NOMO-1 (cell line): ENCODE data around the gene EGFL6.
A peak's percentile ranks its signal among the peaks of the same experiment; 100 is the strongest.

Experiments
- DNase-seq, 2 experiments: peaks; one replicate each; lab custom pipeline; 2025; ENCODE audit not compliant: unreplicated experiment in 2 of 2; lab: John Stamatoyannopoulos, UW

EGFL6 gene

GRCh38 chrX:13569479-13570260 is at the start of gene EGFL6:
Gene EGFL6 (plus strand): TSS chrX:13569601. CDS start chrX:13569862, 261 bp downstream.
- no peak for DNase-seq

- DNase-seq: no peak
Observed at GRCh38 chrX:13520351-13520750, 49.0 kb upstream of the EGFL6 start.

DNA sequence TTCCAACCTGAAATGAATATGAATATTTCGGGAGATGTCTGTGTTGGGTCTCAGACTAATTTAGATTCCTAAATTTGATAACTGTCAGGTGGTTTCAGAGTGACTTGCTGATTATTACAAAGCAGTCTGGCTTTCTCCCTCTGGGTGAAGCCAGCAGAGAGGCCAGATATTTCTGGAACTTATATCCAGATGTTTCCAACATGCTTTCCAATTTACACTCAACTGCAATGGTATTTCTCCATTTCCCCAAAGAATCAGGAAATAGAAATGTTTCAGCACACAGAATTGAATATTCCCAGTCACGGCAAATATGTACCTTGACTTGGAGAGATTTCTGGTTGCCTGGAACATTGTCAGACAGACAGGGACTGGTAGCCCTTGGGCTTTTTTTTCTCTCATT is 48.5 kb upstream of the EGFL6 start:
- no peak for DNase-seq

DNA sequence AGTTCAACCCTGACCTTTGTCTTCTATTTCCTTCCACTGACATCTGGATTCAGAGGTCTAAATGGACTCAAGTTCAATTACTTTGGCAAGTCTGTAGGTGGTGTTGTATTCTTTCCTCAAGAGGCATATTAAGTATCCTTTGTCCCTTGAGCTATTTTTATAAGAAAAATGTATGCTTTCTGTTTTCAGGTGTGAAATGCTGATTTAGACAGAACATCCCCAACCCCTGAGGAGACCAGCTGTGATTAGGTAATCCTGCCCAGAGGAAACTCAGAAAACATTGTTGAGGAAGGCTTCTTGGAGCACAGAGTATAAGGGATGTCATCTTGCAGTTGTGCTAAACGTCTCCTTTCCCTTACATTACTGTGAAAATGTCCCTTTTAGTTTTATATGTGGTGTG is 46.6 kb upstream of the EGFL6 start:
- no peak for DNase-seq

DNA sequence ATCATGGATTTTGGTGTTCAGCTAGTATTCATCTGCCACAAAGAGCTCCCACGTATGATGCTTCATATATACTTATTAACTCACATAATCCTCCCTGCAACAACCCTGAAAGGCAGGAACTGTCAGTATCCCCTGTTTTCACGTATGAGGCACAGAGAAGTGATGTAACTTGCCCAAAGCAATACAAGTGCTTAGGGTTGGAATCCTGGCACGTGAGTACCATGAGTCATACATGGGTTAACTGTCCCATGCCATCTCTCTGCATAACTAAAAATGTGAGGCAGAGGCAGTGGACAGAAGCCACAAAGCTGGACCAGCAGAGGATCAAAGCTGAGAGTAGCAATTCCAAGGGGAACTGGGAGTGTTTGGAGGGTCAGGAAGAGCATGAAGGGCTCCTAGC is 35.7 kb upstream of the EGFL6 start:
- peak in 1 of 2 experiments; percentile 12 for DNase-seq

GRCh38 chrX:13535376-13536165 is 33.8 kb upstream of the EGFL6 start:
- DNase-seq: no peak

DNA sequence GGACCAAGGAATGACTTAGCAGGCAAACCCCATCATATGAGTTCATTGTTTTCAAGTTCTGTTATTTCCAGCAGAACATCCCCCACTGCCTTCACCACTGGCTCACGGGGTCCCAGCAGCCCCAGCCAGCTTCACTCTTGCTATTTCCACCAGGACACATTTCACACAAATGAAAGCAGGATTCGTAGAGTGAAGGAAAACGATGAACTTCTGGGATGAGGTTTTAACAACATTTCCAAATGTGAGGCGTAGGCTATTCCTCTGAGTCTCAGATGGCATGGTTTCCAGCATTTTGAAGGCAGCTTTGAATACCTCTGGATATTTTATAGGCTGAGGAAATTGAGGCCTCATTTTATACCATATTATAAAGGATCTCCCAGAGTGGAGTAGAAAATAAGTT is 32.9 kb upstream of the EGFL6 start:
- no peak for DNase-seq

DNA sequence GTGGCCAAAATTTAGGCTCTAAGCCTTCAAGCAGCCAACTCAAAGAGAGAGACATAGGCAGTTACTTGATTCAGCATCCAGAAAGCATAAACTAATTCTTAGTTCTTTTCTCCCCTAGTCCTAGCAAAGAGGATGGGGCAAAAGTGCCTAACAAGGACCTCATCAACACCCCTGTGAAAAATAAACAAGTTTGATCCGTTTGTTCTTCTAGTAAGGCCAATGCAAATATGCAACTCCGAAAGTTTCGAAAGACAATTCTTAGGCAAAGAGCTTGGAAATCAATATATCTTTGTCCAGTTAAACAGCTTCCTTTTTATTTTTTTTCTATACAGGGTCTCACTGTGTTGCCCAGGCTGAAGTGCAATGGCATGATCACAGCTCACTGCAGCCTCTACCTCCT is 31.0 kb upstream of the EGFL6 start:
- no peak for DNase-seq

GRCh38 chrX:13540602-13541001 is 28.8 kb upstream of the EGFL6 start:
- no peak for DNase-seq

GRCh38 chrX:13545726-13546125 is 23.7 kb upstream of the EGFL6 start:
- no peak for DNase-seq

DNA sequence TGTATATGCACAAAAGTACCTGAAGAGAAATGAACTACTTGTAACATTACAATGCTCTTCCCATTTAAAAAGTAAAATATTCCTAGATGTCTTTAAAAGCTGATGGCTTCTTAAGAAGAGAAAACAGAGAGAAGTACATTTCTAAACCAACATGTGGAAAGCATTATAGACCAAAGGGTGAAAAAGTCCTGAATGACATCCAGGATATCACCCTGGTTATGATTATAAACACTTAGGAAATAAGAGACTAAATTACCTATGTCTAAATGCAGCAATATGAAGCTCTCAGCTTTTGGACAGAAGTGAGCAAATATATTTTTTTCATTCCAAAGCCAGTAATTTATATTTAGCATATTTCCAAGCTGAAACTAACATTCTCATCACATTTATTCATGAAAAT is 21.7 kb upstream of the EGFL6 start:
- DNase-seq: no peak

GRCh38 chrX:13550346-13550745 is 19.1 kb upstream of the EGFL6 start:
- no peak for DNase-seq

- no peak for DNase-seq
Observed at GRCh38 chrX:13551610-13552009, 17.8 kb upstream of the EGFL6 start.

- DNase-seq: no peak
Observed at GRCh38 chrX:13552892-13553291, 16.5 kb upstream of the EGFL6 start.

GRCh38 chrX:13565511-13565910 is 3.9 kb upstream of the EGFL6 start:
- DNase-seq: peak in 1 of 2 experiments; percentile 1

GRCh38 chrX:13570261-13570605 is 832 bp downstream of the EGFL6 start:
- DNase-seq: no peak

DNA sequence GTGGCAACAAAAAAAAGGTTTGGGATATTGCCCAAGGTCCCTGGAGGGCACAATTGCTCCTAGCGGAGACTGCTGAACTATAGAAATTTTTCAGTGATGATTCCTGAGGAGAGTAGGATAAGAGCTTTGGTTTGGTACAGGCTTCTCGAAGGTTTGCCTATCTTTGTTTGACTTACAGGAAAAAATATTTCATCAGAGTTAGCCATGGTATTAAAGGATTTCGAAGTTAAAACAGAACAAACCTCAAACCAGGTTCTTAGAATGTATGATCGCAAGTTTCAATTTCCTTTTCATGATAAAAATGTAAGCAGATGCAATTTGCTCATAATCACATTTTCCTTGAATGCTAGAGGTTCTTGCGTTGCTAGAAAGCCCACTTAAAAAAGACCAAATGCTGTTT is 1.7 kb downstream of the EGFL6 start:
- DNase-seq: no peak

DNA sequence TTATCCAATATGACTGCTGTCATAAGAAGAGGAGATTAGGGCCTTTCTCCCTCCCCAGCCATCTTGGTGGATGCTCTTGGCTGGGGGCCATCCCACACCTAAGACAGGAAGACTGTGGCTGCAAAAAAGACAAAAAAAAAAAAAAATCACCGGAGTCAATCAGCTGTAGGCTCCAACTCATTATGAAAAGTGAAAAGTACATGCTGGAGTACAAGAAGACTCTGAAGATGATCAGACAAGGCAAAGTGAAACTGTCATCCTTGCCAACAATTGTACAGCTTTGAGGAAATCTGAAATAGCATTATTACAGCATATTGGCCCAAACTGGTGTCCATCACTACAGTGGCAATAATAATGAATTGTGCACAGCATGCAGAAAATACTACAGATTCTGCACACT is 5.2 kb downstream of the EGFL6 start:
- no peak for DNase-seq

GRCh38 chrX:13579661-13580060 is 10.3 kb downstream of the EGFL6 start:
- peak in 1 of 2 experiments; percentile 13 for DNase-seq

DNA sequence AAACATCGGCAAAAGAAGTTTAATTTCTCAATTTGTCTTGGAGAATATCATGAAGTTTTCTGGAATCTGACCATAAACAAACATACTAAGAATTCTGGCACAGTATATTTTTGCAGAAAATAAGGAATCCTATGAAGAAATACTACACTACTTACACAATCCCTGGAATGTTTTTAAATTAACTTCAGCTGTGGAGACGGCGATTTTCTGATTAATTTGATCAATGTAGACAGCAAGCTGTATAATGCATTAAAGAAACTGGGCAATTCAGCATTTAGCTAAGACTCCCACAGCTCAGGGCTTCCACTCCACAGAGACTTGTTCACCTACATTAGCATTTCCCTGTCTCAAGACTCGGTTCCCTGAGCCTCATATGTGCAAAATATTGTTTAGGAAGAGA is 12.2 kb downstream of the EGFL6 start:
- no peak for DNase-seq

- DNase-seq: no peak
Observed at GRCh38 chrX:13587786-13588477, 18.5 kb downstream of the EGFL6 start.

- no peak for DNase-seq
Observed at GRCh38 chrX:13590207-13590606, 20.8 kb downstream of the EGFL6 start.
